ENCODE data around the gene LRRC55. TPM values are rescaled to one million over a fixed set of nuclear protein-coding genes. Genes with fewer than 3 reads are reported as not detected.

The LRRC55 gene
- total RNA-seq = not detected in 2 replicates
- not detected for polyA plus RNA-seq (2012)

GRCh38 chr11:57181678-57182305, at the start of gene LRRC55:
LRRC55 (plus strand) TSS chr11:57181953; CDS start chr11:57182023, 70 bp downstream.
- DNase-seq (ENCODE audit: low read depth) = no peak

GRCh38 chr11:57133366-57134038, 48.3 kb upstream of the LRRC55 start:
- DNase-seq (ENCODE audit: low read depth) = no peak

GRCh38 chr11:57134284-57134683, 47.5 kb upstream of the LRRC55 start:
- no peak for DNase-seq (ENCODE audit: low read depth)

GRCh38 chr11:57135020-57135751, 46.6 kb upstream of the LRRC55 start:
- no peak for DNase-seq (ENCODE audit: low read depth)

DNA sequence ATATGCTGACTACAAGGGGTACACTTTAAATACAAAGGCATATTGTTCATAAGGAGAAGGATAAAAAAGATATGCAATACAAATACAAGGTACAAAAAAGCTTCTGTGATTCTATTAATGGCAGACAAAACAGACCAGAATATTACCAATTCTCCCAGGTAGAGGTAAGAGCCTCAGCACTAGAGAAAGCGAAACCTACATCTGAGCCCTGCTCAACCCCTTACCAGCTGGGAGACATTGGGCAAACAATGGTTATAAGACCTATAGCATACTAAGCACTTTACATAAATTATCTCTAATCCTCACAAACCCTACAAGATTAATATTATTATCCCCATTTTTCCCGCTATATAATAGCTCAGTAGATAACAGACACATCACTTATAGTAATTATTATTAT, 41.2 kb upstream of the LRRC55 start:
- no peak for DNase-seq (ENCODE audit: low read depth)

- DNase-seq (ENCODE audit: low read depth) = no peak
These were observed 38.3 kb upstream of the LRRC55 start for GRCh38 chr11:57143459-57143858.

- DNase-seq (ENCODE audit: low read depth) = no peak
These were observed 37.7 kb upstream of the LRRC55 start for GRCh38 chr11:57144075-57144474.

- DNase-seq (ENCODE audit: low read depth) = no peak
These were observed 37.0 kb upstream of the LRRC55 start for GRCh38 chr11:57144531-57145320.

- DNase-seq (ENCODE audit: low read depth) = no peak
These were observed 35.5 kb upstream of the LRRC55 start for GRCh38 chr11:57146301-57146700.

GRCh38 chr11:57148621-57149020, 33.1 kb upstream of the LRRC55 start:
- no peak for DNase-seq (ENCODE audit: low read depth)

DNA sequence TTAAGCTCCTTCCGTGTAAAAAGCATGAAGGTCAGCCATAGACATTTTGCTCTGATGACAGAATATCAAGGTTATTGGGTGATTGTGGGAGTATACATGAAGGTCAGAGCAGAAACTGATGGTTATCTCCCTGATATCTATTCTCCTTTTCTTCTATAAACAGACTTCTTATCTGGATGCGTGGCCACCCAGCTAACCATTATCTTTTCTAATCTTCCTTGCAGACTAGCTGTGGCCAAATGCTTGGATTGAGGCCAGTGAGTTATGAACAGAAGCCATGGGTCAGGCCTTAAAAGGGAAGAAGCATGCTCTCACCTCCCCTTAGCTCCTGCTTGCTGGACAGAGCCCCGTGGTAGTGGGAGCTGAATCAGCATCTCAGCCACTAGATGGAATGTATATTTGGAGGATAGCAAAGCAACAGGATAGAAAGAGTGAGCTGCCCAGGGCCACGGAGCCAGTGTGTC, 31.3 kb upstream of the LRRC55 start:
- DNase-seq (ENCODE audit: low read depth) = peak; percentile 36

GRCh38 chr11:57152134-57152533, 29.6 kb upstream of the LRRC55 start:
- no peak for DNase-seq (ENCODE audit: low read depth)

DNA sequence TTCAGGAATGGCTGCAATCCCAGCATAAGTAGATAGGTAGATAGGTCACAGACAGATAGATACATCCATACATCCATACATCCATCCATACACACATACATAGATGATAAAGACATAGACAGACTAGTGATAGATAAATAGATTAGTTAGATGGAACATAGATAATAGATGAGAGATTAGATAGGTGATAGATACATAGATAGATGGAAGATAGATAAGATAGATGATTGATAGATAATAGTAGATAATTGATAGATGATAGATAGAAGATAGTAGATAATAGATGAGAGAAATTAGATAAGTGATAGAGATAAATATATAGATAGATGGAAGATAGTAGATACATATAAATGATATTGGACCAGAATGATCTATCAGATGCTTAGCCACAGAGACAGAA, 28.3 kb upstream of the LRRC55 start:
- no peak for DNase-seq (ENCODE audit: low read depth)

DNA sequence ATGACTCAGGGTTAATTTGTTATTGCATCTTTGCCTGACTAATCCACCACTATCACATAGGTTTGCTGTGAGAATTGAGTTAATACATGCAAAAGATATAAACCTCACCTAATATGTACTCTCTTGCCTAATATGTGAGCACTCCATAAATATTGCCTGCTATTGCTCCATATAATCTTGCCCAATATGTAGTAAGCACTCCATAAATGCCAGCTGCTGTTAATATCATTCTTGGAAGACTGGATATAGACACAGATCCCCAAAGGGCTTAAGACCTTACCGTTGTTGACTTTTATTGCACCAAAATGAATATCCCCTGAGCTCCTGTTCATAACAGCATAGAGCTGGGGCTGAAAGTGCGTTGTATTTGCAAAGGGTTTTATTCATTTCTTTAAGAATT, 27.0 kb upstream of the LRRC55 start:
- DNase-seq (ENCODE audit: low read depth) = no peak

GRCh38 chr11:57155400-57155799, 26.4 kb upstream of the LRRC55 start:
- DNase-seq (ENCODE audit: low read depth) = no peak

DNA sequence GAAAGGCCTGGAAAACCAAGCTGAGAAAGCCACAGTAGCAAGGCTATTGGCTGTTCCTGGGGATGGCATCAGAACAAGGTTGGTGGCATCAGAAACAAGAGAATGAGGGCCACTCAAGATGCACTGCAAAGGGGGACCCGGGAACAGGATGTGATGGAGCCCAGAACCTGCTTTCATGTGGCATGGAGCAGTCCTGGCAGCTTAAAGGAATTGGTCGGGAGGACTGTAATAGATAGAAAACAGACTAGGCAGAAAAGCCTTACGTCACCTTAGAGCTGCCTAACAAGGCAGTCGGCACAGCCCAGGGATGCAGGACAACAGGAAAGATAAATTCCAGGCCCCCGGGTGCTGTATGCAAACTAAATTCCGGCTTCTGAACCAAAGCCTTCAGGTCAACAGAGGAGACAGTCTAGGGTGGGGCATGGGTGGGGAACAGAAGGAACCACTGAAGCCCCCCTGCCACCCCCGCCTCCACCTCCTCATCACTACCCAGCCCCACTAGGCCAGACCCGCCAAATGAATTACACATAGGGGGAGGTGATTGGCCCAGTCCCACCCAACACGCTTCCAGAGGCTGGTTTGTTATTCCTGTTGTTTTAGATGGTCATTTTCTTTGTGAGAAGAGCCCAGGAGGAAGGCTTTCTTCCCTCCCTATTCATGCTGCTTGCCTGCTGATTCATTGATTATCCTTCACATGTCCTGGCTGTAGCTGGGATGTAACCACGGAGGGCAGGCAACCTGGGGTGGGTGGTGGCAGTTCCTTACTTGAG, 25.7 kb upstream of the LRRC55 start:
- DNase-seq (ENCODE audit: low read depth) = no peak

DNA sequence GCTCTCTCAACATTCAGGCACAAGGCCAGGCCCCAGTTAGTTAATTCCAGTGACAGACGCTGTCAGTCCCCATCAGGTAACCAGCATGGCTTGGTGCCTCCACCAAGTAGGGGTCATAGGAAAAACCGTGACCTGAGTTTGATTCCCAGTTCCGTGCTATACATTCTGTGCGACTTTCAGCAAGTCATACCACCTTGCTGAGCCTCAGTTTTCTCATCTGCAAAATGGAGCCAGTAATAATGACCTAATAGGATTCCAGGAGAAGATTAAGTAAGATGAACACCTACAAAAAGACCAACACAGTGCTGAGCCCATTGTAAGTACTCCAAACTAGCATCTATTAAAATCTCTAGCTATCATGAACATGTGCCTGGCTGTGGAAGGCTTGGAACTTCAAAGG, 24.8 kb upstream of the LRRC55 start:
- no peak for DNase-seq (ENCODE audit: low read depth)

DNA sequence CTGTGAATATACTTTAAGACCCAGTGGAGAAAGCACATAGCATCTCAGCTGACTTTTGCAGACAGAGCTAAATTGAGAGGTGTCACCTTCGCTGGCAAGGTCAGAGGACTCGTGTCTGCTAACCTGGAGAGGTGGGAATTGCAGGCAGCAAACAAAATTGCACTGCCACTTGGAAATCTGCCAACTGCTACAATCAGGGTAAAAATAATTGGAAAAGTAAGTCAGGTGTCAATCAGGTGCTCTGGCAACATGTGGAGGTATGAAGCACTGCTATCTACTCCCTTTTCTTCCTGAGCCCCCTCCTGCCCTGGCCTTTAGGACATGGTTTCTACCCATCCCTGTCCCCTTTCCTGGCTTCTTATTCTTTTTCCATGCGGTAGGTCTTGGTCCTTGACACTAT, 24.1 kb upstream of the LRRC55 start:
- DNase-seq (ENCODE audit: low read depth) = no peak

DNA sequence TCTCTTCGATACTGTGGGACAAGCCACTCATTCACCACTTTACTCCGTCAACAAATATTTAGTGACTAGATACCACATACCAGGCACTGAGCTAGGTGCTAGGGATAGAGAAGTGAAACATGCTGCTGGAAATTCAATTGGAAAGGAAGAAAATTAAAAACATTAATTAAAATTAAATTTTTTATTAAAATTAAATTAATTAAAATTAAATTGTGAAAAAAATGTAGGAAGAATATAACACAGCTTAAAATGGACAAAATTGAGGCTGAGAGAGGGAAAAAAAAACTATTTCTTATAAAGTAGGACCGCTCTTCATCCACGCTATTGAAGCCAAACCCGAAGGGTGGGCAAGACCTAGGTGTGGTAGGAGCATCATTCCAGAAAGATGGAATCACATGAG, 23.6 kb upstream of the LRRC55 start:
- no peak for DNase-seq (ENCODE audit: low read depth)

- DNase-seq (ENCODE audit: low read depth) = no peak
These were observed 23.2 kb upstream of the LRRC55 start for GRCh38 chr11:57158599-57158998.

DNA sequence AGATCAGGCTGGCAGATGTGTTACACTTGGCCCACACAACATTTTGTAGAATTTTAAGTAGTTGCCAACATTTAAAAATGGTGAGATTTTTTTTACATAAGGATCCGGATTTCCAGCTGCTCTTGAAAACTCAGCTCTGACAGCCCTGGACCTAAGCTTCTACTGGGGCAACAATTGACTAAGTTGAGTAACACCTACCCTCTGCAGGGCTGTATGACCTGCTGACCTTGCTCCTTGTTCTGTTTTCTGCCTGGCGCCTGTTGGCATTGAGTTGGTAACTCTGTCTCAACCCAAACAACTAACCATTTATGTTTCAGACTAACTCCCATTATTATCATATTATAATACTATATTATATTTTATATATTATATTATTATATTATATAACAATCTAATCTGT, 21.1 kb upstream of the LRRC55 start:
- no peak for DNase-seq (ENCODE audit: low read depth)

All from myocyte (in vitro differentiated cells).